Suprapubic skin (tissue), 3 donors: ENCODE results near the gene SLCO3A1.

Experiments used
- CTCF ChIP-seq, 2 donors: fragments of 200-600 bp in 1 of 2; fragments of 450-650 bp in 1 of 2; sonication (generic) in 1 of 2; IDR thresholded peaks; one replicate each; pipeline ENCODE4 v1.5.1; 2016 to 2019; ENCODE audit warnings: antibody characterized with exemption in 2 of 2, mild to moderate bottlenecking in 1 of 2, moderate library complexity in 1 of 2
- EP300 ChIP-seq: sonication (generic); formaldehyde crosslinking; IDR thresholded peaks from one replicate; pipeline ENCODE4 v1.6.1; 2017; ENCODE audit warnings: antibody characterized with exemption
- POLR2A ChIP-seq, 2 donors: fragments of 450-650 bp; IDR thresholded peaks; one replicate each; pipeline ENCODE4 v1.6.1; 2017; ENCODE audit warnings: antibody characterized with exemption in 2 of 2, mild to moderate bottlenecking in 2 of 2, moderate library complexity in 2 of 2

- TF ChIP-seq CTCF (IDR thresholded peaks at IDR 0.05) (no peak), EP300 (no peak), POLR2A (IDR thresholded peaks at IDR 0.05) (no peak)
These were observed 93.2 kb downstream of the SLCO3A1 start for GRCh38 chr15:91946581-91947292.
